HG02938 (cell line): Measurements from ENCODE around the gene CREBBP.
"Not testable (repeated sequence)": the region's sequence is repeated elsewhere in the genome, so short reads cannot be mapped to it uniquely, and the experiment has no call there.

Source experiments
- ATAC-seq: cut with Tn5 transposase; IDR thresholded peaks from one replicate; pipeline ENCODE4 v1.9.1; 2021; ENCODE audit warnings: mild to moderate bottlenecking, moderate library complexity; ENCODE audit not compliant: unreplicated experiment

CREBBP gene

GRCh38 chr16:3880623-3881498 lies at the start of gene CREBBP:
TSS of gene CREBBP (minus strand) at chr16:3880713. CDS start at chr16:3879916, 797 bp downstream.
- ATAC-seq: peak; percentile 74

GRCh38 chr16:3927147-3927546 lies 46.6 kb upstream of the CREBBP start:
- ATAC-seq: not testable (repeated sequence)

- ATAC-seq: no peak
These were observed 44.2 kb upstream of the CREBBP start for GRCh38 chr16:3924763-3925162.

- no peak for ATAC-seq
These were observed 41.7 kb upstream of the CREBBP start for GRCh38 chr16:3922241-3922640.

GRCh38 chr16:3920206-3920605 lies 39.7 kb upstream of the CREBBP start:
- no peak for ATAC-seq

- ATAC-seq: no peak
These were observed 38.9 kb upstream of the CREBBP start for GRCh38 chr16:3919413-3919812.

GRCh38 chr16:3915426-3916260 lies 35.1 kb upstream of the CREBBP start:
- no peak for ATAC-seq

- ATAC-seq: no peak
These were observed 32.4 kb upstream of the CREBBP start for GRCh38 chr16:3912897-3913296.

GRCh38 chr16:3912373-3912772 lies 31.9 kb upstream of the CREBBP start:
- no peak for ATAC-seq

GRCh38 chr16:3911741-3912140 lies 31.2 kb upstream of the CREBBP start:
- ATAC-seq: not testable (repeated sequence)

- ATAC-seq: no peak
These were observed 29.5 kb upstream of the CREBBP start for GRCh38 chr16:3909791-3910583.

- ATAC-seq: no peak
These were observed 28.5 kb upstream of the CREBBP start for GRCh38 chr16:3908951-3909437.

- no peak for ATAC-seq
These were observed 27.1 kb upstream of the CREBBP start for GRCh38 chr16:3907586-3907985.

- no peak for ATAC-seq
These were observed 25.9 kb upstream of the CREBBP start for GRCh38 chr16:3906363-3906762.

GRCh38 chr16:3904875-3905274 lies 24.4 kb upstream of the CREBBP start:
- no peak for ATAC-seq

GRCh38 chr16:3890091-3890490 lies 9.6 kb upstream of the CREBBP start:
- ATAC-seq: no peak

- no peak for ATAC-seq
These were observed 8.5 kb upstream of the CREBBP start for GRCh38 chr16:3889059-3889458.

GRCh38 chr16:3885999-3886398 lies 5.5 kb upstream of the CREBBP start:
- not testable (repeated sequence) for ATAC-seq

- no peak for ATAC-seq
These were observed 3.9 kb upstream of the CREBBP start for GRCh38 chr16:3884398-3884797.

- no peak for ATAC-seq
These were observed 2.0 kb upstream of the CREBBP start for GRCh38 chr16:3882531-3882930.

GRCh38 chr16:3881499-3881990 lies 1.0 kb upstream of the CREBBP start:
- no peak for ATAC-seq
